K562 (cell line): Measurements from ENCODE around the gene CPPED1. TPM values are rescaled to one million over a fixed set of nuclear protein-coding genes. Genes with fewer than 3 reads are reported as not detected.

Source experiments
- NCOA4 ChIP-seq: fragments of 450-650 bp; IDR thresholded peaks from 2 replicates; pipeline ENCODE4 v1.6.1; 2018; ENCODE audit warnings: mild to moderate bottlenecking; ENCODE audit not compliant: partially characterized antibody
- SAP30 ChIP-seq: fragments of 200-600 bp; sonication (generic); IDR thresholded peaks from 2 replicates; pipeline ENCODE4 v1.6.1; 2012; ENCODE audit warnings: borderline replicate concordance, low read depth, mild to moderate bottlenecking, moderate library complexity, low read length, control low read depth, inconsistent platforms; ENCODE audit not compliant: insufficient read depth, poor library complexity, severe bottlenecking
- ZNF318 ChIP-seq, 2 experiments: fragments of 450-650 bp; IDR thresholded peaks; 2 replicates each; pipeline ENCODE4 v1.6.1; 2016; ENCODE audit warnings: mild to moderate bottlenecking in 2 of 2, borderline replicate concordance in 1 of 2, low read depth in 1 of 2, moderate library complexity in 1 of 2
- polyA plus RNA-seq, 8 experiments: library from polyadenylated mRNA; depleted of rRNA in 4 of 8; stranded (reverse) in 5 of 8; unstranded in 3 of 8; fragments of >200 nt; fragmentation: Nextera tagmentation in 2 of 8; fragmentation: Illumina TruSeq in 1 of 8; extraction: Ambion mirVana in 2 of 8; extraction: Trizol in 1 of 8; gene quantifications; 2 replicates each; pipeline versions ENCODE4 v1.2.1 to v1.2.3, GENCODE V29; 2011 to 2014; ENCODE audit warnings: inconsistent platforms in 1 of 8, missing spikeins in 1 of 8
- total RNA-seq, 7 experiments: library from RNA; depleted of rRNA in 6 of 7; stranded (reverse); fragments of >200 nt in 6 of 7; fragmentation: Illumina TruSeq in 2 of 7; extraction: Trizol in 2 of 7; gene quantifications; 2 replicates each; pipeline versions ENCODE4 v1.2.1 to v1.2.3, GENCODE V29; 2011 to 2021; ENCODE audit warnings: low replicate concordance in 1 of 7

CPPED1 gene
- total and polyA plus RNA-seq, 9 of the 15 experiments (the other 6 are each of a cell fraction or from before 2014, with no cell fraction given) = 7.5 to 25.7 (median 16.9) TPM

GRCh38 chr16:12764813-12765488, 38.7 kb downstream of the CPPED1 start (continued):
- TF ChIP-seq ZNF318 (IDR thresholded peaks at IDR 0.05; ENCODE audit: borderline replicate concordance in 1 of 2, low read depth in 1 of 2) = no peak
- TF ChIP-seq SAP30 = no peak
- no peak for TF ChIP-seq NCOA4
